ENCODE measurements around the gene ADIPOQ. TPM values are rescaled to one million over a fixed set of nuclear protein-coding genes. Genes with fewer than 3 reads are reported as not detected.
"Not testable (repeated sequence)": the region's sequence is repeated elsewhere in the genome, so short reads cannot be mapped to it uniquely, and the experiment has no call there.

Gene ADIPOQ
- total RNA-seq, 1 donor from 2014 or later, result not detected

- TF ChIP-seq CTCF (IDR thresholded peaks at IDR 0.05), result no peak
- no peaks in the 10 kb centered on the region for H3K9me3 ChIP-seq
- intact Hi-C loops (cut with DNase I), result no loop called here
- ATAC-seq, result peak; percentile 96 to 99
- H3K27ac ChIP-seq, result peak within 1 kb of the TSS; percentile 85
- DNase-seq, result peak; percentile 94
- H3K27me3 ChIP-seq (ENCODE audit: low read depth), result no peaks in the 10 kb centered on the region
- H3K4me1 ChIP-seq, result peaks cover 13% of the 10 kb centered on the region
- H3K36me3 ChIP-seq, result no peaks in the 10 kb centered on the region
- H3K4me3 ChIP-seq, result peak within 1 kb of the TSS; percentile 83
These were observed 36.1 kb upstream of the ADIPOQ start, which contains the start of gene RFC4 for GRCh38 chr3:186806089-186807055. TSS of gene RFC4 (minus strand) at chr3:186806482. CDS start at chr3:186804713, 1,769 bp downstream.

- no peak for TF ChIP-seq CTCF (IDR thresholded peaks at IDR 0.05)
- Histone ChIP-seq H3K27me3 (ENCODE audit: low read depth) (no peaks in the 10 kb centered on the region), H3K9me3 (no peaks in the 10 kb centered on the region), H3K4me1 (peaks cover 13% of the 10 kb centered on the region), H3K36me3 (no peaks in the 10 kb centered on the region), H3K27ac (no peak overlapping the region), H3K4me3 (peak overlapping the region; percentile 83)
- intact Hi-C loops (cut with DNase I), result no loop called here
- DNase-seq (no peak), ATAC-seq (no peak)
These were observed 35.3 kb upstream of the ADIPOQ start for GRCh38 chr3:186807231-186807630.

GRCh38 chr3:186810336-186810996, 32.0 kb upstream of the ADIPOQ start:
- peaks cover 7% of the 10 kb centered on the region for H3K27me3 ChIP-seq (ENCODE audit: low read depth)
- no peak overlapping the region for H3K27ac ChIP-seq
- no peak overlapping the region for H3K4me3 ChIP-seq
- DNase-seq, result no peak
- H3K4me1 ChIP-seq, result peaks cover 11% of the 10 kb centered on the region
- H3K36me3 ChIP-seq, result no peaks in the 10 kb centered on the region
- intact Hi-C loops (cut with DNase I), result no loop called here
- H3K9me3 ChIP-seq, result no peaks in the 10 kb centered on the region
- no peak for TF ChIP-seq CTCF (IDR thresholded peaks at IDR 0.05)
- ATAC-seq, result no peak

- H3K4me1 ChIP-seq; H3K4me3 ChIP-seq; ATAC-seq; H3K9me3 ChIP-seq; intact Hi-C loops (cut with DNase I); H3K27ac ChIP-seq; DNase-seq; H3K36me3 ChIP-seq; H3K27me3 ChIP-seq (ENCODE audit: low read depth): not testable (repeated sequence)
These were observed 31.2 kb upstream of the ADIPOQ start for GRCh38 chr3:186811313-186811712.

- H3K9me3 ChIP-seq, result no peaks in the 10 kb centered on the region
- no peak for DNase-seq
- intact Hi-C loops (cut with DNase I), result no loop called here
- peaks cover 7% of the 10 kb centered on the region for H3K27me3 ChIP-seq (ENCODE audit: low read depth)
- H3K27ac ChIP-seq, result no peak overlapping the region
- no peaks in the 10 kb centered on the region for H3K36me3 ChIP-seq
- no peak overlapping the region for H3K4me3 ChIP-seq
- no peaks in the 10 kb centered on the region for H3K4me1 ChIP-seq
- no peak for ATAC-seq
- no peak for TF ChIP-seq CTCF (IDR thresholded peaks at IDR 0.05)
These were observed 28.4 kb upstream of the ADIPOQ start for GRCh38 chr3:186814100-186814499.
